WERI-Rb-1 (cell line): Measurements from ENCODE around the gene FBXO41.

Experiments used
- DNase-seq: peaks from one replicate; pipeline ENCODE4 v3.0.0-alpha.2; 2020
- H3K27ac ChIP-seq: fragments of 250-450 bp; sonication (Bioruptor Pico); 2 replicates; pipeline ENCODE4 v1.5.1; 2020; ENCODE audit warnings: mild to moderate bottlenecking, moderate library complexity
- H3K27me3 ChIP-seq: fragments of 250-450 bp; sonication (Bioruptor Pico); 2 replicates; pipeline ENCODE4 v1.5.1; 2021; ENCODE audit warnings: mild to moderate bottlenecking, low read depth, moderate library complexity; ENCODE audit not compliant: insufficient read depth, severe bottlenecking
- H3K36me3 ChIP-seq: fragments of 250-450 bp; sonication (Bioruptor Pico); 2 replicates; pipeline ENCODE4 v1.5.1; 2020; ENCODE audit warnings: mild to moderate bottlenecking, moderate library complexity
- H3K4me3 ChIP-seq: 2 replicates; pipeline ENCODE4 v1.5.1; 2011; ENCODE audit warnings: low read depth, mild to moderate bottlenecking, control low read depth, low read length
- H3K9me3 ChIP-seq: fragments of 250-450 bp; sonication (Bioruptor Pico); 2 replicates; pipeline ENCODE4 v1.5.1; 2021; ENCODE audit warnings: mild to moderate bottlenecking, moderate library complexity; ENCODE audit not compliant: severe bottlenecking
- CTCF ChIP-seq: IDR thresholded peaks from 2 replicates; pipeline ENCODE4 v1.5.1; 2011; ENCODE audit warnings: low read depth, mild to moderate bottlenecking, control low read depth, inconsistent platforms, low read length

Gene FBXO41

GRCh38 chr2:73210019-73210418 lies 74.3 kb downstream of the FBXO41 start:
- no peak for DNase-seq
- H3K27ac ChIP-seq, result no peak overlapping the region
- H3K27me3 ChIP-seq, result no peaks in the 10 kb centered on the region
- no peak overlapping the region for H3K4me3 ChIP-seq
- H3K36me3 ChIP-seq, result peaks cover 3% of the 10 kb centered on the region; the same call in 1 of the 2 replicates
- no peaks in the 10 kb centered on the region for H3K9me3 ChIP-seq
- no peak for TF ChIP-seq CTCF

DNA sequence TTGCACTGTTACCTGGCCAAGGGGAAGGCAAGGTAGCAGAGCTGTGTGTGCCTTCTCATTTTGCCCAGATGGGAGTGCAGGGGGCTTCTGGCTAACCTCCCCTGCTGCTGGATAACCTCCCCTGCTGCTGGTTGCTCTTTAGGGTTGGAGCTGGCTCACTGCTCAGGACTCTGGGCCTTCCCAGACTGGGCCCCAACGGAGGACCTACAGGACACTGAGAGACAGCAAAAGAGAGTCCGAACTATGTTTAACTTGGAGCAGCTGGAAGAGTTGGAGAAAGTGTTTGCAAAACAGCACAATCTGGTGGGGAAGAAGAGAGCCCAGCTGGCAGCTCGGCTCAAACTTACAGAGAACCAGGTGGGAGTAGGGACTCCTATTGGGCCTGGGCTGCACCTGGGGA lies 76.0 kb downstream of the FBXO41 start:
- Histone ChIP-seq H3K4me3 (no peak overlapping the region), H3K27ac (no peak overlapping the region), H3K27me3 (no peaks in the 10 kb centered on the region), H3K36me3 (no peaks in the 10 kb centered on the region), H3K9me3 (no peaks in the 10 kb centered on the region)
- DNase-seq, result no peak
- no peak for TF ChIP-seq CTCF

DNA sequence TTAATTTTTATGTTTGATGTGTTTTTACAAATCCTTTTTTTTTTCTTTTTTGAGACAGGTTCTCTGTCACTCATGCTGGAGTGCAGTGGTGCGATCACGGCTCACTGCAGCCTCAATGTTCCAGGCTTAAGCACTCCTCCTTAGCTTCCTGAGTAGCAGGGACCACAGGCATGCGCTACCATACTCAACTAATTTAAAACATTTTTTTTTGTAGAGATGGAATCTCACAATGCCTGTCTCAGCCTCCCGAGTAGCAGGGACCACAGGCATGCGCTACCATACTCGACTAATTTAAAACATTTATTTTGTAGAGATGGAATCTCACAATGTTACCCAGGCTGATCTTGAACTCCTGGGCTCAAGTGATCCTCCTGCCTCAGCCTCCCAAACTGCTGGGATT lies 78.7 kb downstream of the FBXO41 start:
- Histone ChIP-seq H3K27ac (no peak overlapping the region), H3K36me3 (no peaks in the 10 kb centered on the region), H3K27me3 (no peaks in the 10 kb centered on the region), H3K4me3 (no peak overlapping the region), H3K9me3 (no peaks in the 10 kb centered on the region)
- no peak for TF ChIP-seq CTCF
- DNase-seq, result no peak
